Spinal cord (tissue), 10 donors: Measurements from ENCODE around the gene ATG2A. TPM values are rescaled to one million over a fixed set of nuclear protein-coding genes. Genes with fewer than 3 reads are reported as not detected.
A peak's percentile ranks its signal among the peaks of the same experiment; 100 is the strongest.

ENCODE experiments used
- DNase-seq, 6 donors: peaks; one replicate each; pipeline versions ENCODE4 v3.0.0 to v3.0.0-alpha.2; 2013 to 2015; ENCODE audit warnings: low spot score in 6 of 6, low read depth in 4 of 6
- H3K27ac ChIP-seq: one replicate; pipeline ENCODE4 v1.5.1; 2013; ENCODE audit warnings: low read depth, low read length, control low read depth
- H3K27me3 ChIP-seq: one replicate; pipeline ENCODE4 v1.6.1; 2013; ENCODE audit warnings: low read length; ENCODE audit not compliant: control insufficient read depth, insufficient read depth
- H3K36me3 ChIP-seq: one replicate; pipeline ENCODE4 v1.6.1; 2013; ENCODE audit warnings: low read length; ENCODE audit not compliant: control insufficient read depth, insufficient read depth
- H3K4me1 ChIP-seq: one replicate; pipeline ENCODE4 v1.6.1; 2013; ENCODE audit warnings: low read length; ENCODE audit not compliant: control insufficient read depth, insufficient read depth
- H3K4me3 ChIP-seq: one replicate; pipeline ENCODE4 v1.5.1; 2013; ENCODE audit warnings: low read depth, low read length, control low read depth
- H3K9me3 ChIP-seq: one replicate; pipeline ENCODE4 v1.6.1; 2013; ENCODE audit warnings: low read length; ENCODE audit not compliant: control insufficient read depth, insufficient read depth
- WGBS: methylation state at CpG from one replicate; pipeline ENCODE4 v1.1.5; 2013; ENCODE audit warnings: missing lambda C conversion rate; ENCODE audit not compliant: insufficient coverage; 5-methylcytosine and 5-hydroxymethylcytosine counted together
- polyA plus RNA-seq, 2 donors: library from polyadenylated mRNA; unstranded; fragments of 120-200 nt; gene quantifications; one replicate each; pipeline ENCODE4 v1.2.1, GENCODE V29; 2013; ENCODE audit not compliant: insufficient read length in 2 of 2
- total RNA-seq, 2 donors: library from RNA; depleted of rRNA in 1 of 2; stranded (reverse); fragments of 120-200 nt in 1 of 2; fragments of >200 nt in 1 of 2; gene quantifications; one replicate each; pipeline versions ENCODE4 v1.2.3 to v1.2.4, GENCODE V29; 2013 to 2014
- donor health status: healthy.

Gene ATG2A
- total and polyA plus RNA-seq, 4 donors, result 8.1 to 26.8 (median 20.3) TPM

DNA sequence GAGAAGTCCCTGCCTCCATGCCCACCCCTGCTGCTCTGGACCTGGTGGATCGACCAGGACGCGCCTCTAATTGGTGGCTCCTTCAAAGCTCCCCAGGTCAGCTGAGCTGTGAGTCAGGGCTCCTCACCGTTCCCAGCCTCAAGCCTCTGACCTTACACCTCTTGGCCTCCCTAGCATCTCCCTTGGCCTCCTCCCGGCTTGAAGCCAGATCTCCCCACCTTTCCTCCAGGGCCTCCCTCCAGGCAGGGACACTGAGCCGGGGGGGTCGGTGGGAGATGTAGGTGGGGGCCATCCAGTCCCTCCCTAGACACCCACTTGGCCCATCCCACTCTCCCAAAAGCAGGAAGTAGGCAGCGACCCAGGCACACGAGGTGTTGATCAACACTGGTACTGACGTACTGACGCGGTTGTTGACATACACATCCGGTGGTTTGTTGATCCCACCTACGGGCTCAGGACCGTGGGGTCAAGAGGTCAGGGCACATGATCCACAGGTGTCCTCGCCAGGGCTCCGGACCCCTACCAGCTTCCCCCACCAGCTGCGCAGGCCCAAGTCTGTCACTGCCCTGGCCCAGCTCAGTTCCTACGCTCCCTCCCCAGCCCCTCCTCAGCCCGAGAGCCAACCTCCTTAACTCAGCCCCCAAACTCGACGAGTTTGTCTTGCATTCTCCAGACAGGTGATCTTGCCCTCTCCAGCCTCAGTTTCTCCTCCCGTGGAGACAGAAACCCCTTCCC lies 802 bp downstream of the ATG2A start:
- 12% methylated on average over 20 of the region's 23 CpGs for WGBS
- peak overlapping the region; percentile 58 for H3K27ac ChIP-seq

DNA sequence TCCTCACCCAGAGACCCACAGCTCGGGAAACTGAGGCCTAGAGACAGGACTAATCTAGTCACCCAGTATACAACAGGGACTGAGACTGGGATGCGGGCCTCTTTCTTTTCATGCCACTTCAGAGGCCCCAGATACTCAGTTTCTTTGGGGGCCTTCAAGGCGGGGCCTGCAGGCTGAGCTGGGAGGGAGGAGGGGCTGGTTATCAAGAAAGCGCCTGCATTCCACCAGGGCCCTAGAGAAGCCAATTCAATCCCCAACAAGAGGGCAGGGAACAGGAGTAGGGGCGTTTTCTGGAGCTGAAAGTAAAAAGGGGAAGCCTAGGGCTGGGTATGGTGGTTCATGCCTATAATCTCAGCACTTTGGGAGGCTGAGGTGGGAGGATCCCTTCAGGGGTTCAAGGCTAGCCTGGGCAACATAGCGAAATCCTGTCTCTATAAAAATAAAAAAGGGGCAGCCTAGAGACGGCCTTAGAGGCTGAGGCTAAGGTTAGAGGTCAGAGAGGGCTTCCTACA lies 1.6 kb downstream of the ATG2A start:
- 91% methylated on average over 1 of the region's 7 CpGs for WGBS

More for the DNA sequence above, 802 bp downstream of the ATG2A start:
- no peaks in the 10 kb centered on the region for H3K9me3 ChIP-seq
- H3K36me3 ChIP-seq, result peaks cover 42% of the 10 kb centered on the region
- peak overlapping the region; percentile 94 for H3K4me3 ChIP-seq
- H3K4me1 ChIP-seq, result peaks cover 29% of the 10 kb centered on the region
- peak in 2 of 6 donors; percentile 10 to 37 for DNase-seq
- H3K27me3 ChIP-seq, result no peaks in the 10 kb centered on the region

DNA sequence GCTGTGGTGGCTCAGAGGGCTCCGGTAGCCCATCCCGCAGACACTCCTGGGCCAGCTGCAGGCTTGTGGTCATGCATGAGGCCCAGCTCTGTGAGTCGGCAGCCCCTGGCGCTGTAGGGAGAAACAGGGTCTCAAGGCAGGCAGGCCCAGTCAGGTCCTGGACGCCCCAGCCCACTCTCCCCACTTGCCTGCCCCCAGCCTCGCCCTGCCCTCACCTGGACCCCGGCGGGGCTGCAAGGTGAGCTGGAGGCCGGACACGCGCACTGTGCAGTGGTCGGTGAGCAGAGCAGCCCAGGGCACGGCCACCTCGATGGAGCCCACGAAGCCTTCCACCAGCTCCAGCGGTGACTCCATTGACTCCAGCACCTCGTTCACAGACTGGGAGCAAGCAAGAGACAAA lies 2.9 kb downstream of the ATG2A start:
- H3K27me3 ChIP-seq, result no peaks in the 10 kb centered on the region
- no peak for DNase-seq
- WGBS, result 94% methylated on average over 16 of the region's 17 CpGs
- H3K4me1 ChIP-seq, result peaks cover 29% of the 10 kb centered on the region
- H3K9me3 ChIP-seq, result no peaks in the 10 kb centered on the region
- no peak overlapping the region for H3K4me3 ChIP-seq
- no peak overlapping the region for H3K27ac ChIP-seq
- H3K36me3 ChIP-seq, result peaks cover 63% of the 10 kb centered on the region

More for the DNA sequence above, 1.6 kb downstream of the ATG2A start:
- H3K9me3 ChIP-seq, result no peaks in the 10 kb centered on the region
- no peak overlapping the region for H3K27ac ChIP-seq
- no peak overlapping the region for H3K4me3 ChIP-seq
- DNase-seq, result no peak
- peaks cover 50% of the 10 kb centered on the region for H3K36me3 ChIP-seq
- H3K27me3 ChIP-seq, result no peaks in the 10 kb centered on the region
- peaks cover 29% of the 10 kb centered on the region for H3K4me1 ChIP-seq

GRCh38 chr11:64913171-64913727 lies 3.8 kb downstream of the ATG2A start:
- Histone ChIP-seq H3K27ac (no peak overlapping the region), H3K36me3 (peaks cover 72% of the 10 kb centered on the region), H3K4me3 (no peak overlapping the region), H3K27me3 (no peaks in the 10 kb centered on the region), H3K9me3 (no peaks in the 10 kb centered on the region), H3K4me1 (peaks cover 23% of the 10 kb centered on the region)
- 89% methylated on average over 18 of the region's 18 CpGs for WGBS
- no peak for DNase-seq

- peaks cover 18% of the 10 kb centered on the region for H3K4me1 ChIP-seq
- DNase-seq, result no peak
- no peaks in the 10 kb centered on the region for H3K9me3 ChIP-seq
- H3K27ac ChIP-seq, result no peak overlapping the region
- H3K27me3 ChIP-seq, result no peaks in the 10 kb centered on the region
- no peak overlapping the region for H3K4me3 ChIP-seq
- H3K36me3 ChIP-seq, result peaks cover 86% of the 10 kb centered on the region
- 95% methylated on average over 7 of the region's 9 CpGs for WGBS
These were observed 5.3 kb downstream of the ATG2A start for GRCh38 chr11:64911689-64912088.

- DNase-seq, result no peak
- H3K27ac ChIP-seq, result no peak overlapping the region
- H3K9me3 ChIP-seq, result no peaks in the 10 kb centered on the region
- H3K4me1 ChIP-seq, result peaks cover 13% of the 10 kb centered on the region
- peaks cover 92% of the 10 kb centered on the region for H3K36me3 ChIP-seq
- 89% methylated on average over 7 of the region's 7 CpGs for WGBS
- no peak overlapping the region for H3K4me3 ChIP-seq
- no peaks in the 10 kb centered on the region for H3K27me3 ChIP-seq
These were observed 5.9 kb downstream of the ATG2A start for GRCh38 chr11:64911142-64911541.

- Histone ChIP-seq H3K36me3 (peaks cover 97% of the 10 kb centered on the region), H3K27me3 (no peaks in the 10 kb centered on the region)
- 95% methylated on average over 27 of the region's 27 CpGs for WGBS
These were observed 6.4 kb downstream of the ATG2A start for GRCh38 chr11:64910451-64911093.

DNA sequence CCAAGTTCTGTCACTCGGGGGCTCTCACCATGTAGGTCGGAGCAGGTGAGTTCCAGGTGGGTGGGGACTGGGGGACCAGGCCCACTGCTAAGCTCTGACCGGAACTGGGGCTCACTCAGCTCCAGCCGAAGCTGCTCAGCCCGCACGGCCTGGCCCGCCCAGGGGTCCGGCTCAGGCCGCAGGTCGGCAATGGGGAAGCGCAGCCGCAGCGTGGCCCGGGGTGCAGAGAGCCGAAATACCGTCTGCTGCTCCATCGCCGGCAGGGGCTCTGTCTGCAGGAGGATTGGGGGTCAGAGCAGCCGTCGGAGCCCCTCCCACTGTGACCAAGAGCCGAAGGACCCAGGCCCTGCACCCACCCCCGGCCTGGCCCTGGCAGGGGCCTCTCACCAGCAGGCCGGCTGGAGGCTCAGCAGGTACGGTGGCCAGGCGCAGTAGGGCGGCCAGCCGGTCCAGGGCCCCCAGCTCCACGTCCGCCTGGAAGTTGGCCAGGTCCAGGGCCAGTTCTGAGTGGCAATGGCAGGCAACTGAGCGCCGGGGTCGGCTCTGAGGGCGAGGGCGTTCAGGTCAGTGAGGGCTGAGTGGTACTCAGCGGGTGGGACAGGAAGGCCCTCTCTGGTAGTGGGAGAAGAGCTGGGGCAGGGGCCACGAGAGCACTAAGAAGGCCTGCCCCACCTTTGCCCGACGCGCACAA lies 7.2 kb downstream of the ATG2A start:
- no peak for DNase-seq
- no peaks in the 10 kb centered on the region for H3K27me3 ChIP-seq
- 88% methylated on average over 37 of the region's 39 CpGs for WGBS
- no peaks in the 10 kb centered on the region for H3K9me3 ChIP-seq
- peaks cover 98% of the 10 kb centered on the region for H3K36me3 ChIP-seq
- no peaks in the 10 kb centered on the region for H3K4me1 ChIP-seq
- H3K4me3 ChIP-seq, result no peak overlapping the region
- no peak overlapping the region for H3K27ac ChIP-seq

More at GRCh38 chr11:64910451-64911093, 6.4 kb downstream of the ATG2A start:
- Histone ChIP-seq H3K4me1 (peaks cover 7% of the 10 kb centered on the region), H3K4me3 (no peak overlapping the region), H3K9me3 (no peaks in the 10 kb centered on the region), H3K27ac (no peak overlapping the region)
- no peak for DNase-seq

DNA sequence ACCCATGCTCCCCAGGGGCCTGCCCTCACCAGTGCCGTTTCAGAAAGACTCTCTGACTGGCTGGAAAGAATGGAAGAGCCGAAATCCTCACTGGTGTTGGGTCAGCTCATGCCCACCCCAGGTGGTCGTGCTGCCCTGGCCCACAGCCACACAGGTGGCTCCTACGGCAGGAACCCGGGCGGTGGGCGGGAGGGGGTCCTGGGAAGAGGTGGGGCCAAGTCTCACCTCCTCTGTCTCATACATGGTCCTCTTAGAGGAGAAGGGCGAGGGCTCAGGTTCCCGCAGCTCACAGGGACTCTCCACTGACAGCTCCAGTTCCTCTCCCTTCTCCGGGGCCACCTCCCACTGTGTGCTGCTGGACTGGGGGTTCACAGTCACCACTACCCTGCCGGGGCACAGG lies 8.2 kb downstream of the ATG2A start:
- H3K27me3 ChIP-seq, result no peaks in the 10 kb centered on the region
- peaks cover 94% of the 10 kb centered on the region for H3K36me3 ChIP-seq
- no peak overlapping the region for H3K4me3 ChIP-seq
- WGBS, result 93% methylated on average over 4 of the region's 11 CpGs
- DNase-seq, result no peak
- H3K4me1 ChIP-seq, result no peaks in the 10 kb centered on the region
- H3K9me3 ChIP-seq, result no peaks in the 10 kb centered on the region
- no peak overlapping the region for H3K27ac ChIP-seq
